Astrocyte of the spinal cord (primary cell): ENCODE data around the gene TFF1.

ENCODE experiments used
- DNase-seq: peaks from one replicate; pipeline ENCODE4 v3.0.0; 2011; ENCODE audit warnings: low read depth, low spot score
- H3K4me3 ChIP-seq: 2 replicates; pipeline ENCODE4 v1.5.1; 2011; ENCODE audit warnings: low read depth, mild to moderate bottlenecking, low read length, moderate library complexity
- in situ Hi-C: cut with HindIII; loops from 2 replicates; pipeline ENCODE4 v1.10.0; 2017; ENCODE audit warnings: low sequenced_read_pairs
- TF ChIP-seq, protein P1 (sequence below): IDR thresholded peaks from 2 replicates; pipeline ENCODE4 v1.5.1; 2012; ENCODE audit warnings: low read depth, mild to moderate bottlenecking, low read length, inconsistent platforms

The TFF1 gene

GRCh38 chr21:42337830-42338728, 28.3 kb downstream of the TFF1 start:
- in situ Hi-C loops = no loop called here
- DNase-seq = peak; percentile 29
- H3K4me3 ChIP-seq = no peak overlapping the region
- TF ChIP-seq, protein P1, sequence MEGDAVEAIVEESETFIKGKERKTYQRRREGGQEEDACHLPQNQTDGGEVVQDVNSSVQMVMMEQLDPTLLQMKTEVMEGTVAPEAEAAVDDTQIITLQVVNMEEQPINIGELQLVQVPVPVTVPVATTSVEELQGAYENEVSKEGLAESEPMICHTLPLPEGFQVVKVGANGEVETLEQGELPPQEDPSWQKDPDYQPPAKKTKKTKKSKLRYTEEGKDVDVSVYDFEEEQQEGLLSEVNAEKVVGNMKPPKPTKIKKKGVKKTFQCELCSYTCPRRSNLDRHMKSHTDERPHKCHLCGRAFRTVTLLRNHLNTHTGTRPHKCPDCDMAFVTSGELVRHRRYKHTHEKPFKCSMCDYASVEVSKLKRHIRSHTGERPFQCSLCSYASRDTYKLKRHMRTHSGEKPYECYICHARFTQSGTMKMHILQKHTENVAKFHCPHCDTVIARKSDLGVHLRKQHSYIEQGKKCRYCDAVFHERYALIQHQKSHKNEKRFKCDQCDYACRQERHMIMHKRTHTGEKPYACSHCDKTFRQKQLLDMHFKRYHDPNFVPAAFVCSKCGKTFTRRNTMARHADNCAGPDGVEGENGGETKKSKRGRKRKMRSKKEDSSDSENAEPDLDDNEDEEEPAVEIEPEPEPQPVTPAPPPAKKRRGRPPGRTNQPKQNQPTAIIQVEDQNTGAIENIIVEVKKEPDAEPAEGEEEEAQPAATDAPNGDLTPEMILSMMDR = peak; percentile 72

DNA sequence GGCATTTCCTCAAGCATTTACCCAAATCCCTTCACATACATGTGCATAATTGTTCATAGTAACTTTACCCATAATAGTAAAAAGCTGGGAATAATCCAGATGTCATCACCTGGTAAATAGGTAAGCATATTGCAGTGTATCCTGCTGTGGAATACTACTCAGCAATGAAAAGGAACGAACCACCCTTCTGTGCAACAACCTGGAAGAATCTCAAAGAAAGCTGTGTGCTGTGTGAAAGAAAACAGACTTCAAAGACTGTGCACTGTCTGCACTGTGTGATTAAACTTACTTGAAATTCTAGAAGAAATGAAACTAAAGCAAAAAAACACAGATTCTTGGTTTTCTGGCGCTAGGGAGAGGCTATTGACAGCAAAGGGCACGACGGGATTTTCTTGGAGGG, 29.1 kb downstream of the TFF1 start:
- TF ChIP-seq, protein P1 = no peak
- in situ Hi-C loops = no loop called here
- H3K4me3 ChIP-seq = no peak overlapping the region
- DNase-seq = no peak

GRCh38 chr21:42336054-42336453, 30.3 kb downstream of the TFF1 start:
- TF ChIP-seq, protein P1 = no peak
- no peak for DNase-seq
- in situ Hi-C loops = no loop called here
- H3K4me3 ChIP-seq = no peak overlapping the region

DNA sequence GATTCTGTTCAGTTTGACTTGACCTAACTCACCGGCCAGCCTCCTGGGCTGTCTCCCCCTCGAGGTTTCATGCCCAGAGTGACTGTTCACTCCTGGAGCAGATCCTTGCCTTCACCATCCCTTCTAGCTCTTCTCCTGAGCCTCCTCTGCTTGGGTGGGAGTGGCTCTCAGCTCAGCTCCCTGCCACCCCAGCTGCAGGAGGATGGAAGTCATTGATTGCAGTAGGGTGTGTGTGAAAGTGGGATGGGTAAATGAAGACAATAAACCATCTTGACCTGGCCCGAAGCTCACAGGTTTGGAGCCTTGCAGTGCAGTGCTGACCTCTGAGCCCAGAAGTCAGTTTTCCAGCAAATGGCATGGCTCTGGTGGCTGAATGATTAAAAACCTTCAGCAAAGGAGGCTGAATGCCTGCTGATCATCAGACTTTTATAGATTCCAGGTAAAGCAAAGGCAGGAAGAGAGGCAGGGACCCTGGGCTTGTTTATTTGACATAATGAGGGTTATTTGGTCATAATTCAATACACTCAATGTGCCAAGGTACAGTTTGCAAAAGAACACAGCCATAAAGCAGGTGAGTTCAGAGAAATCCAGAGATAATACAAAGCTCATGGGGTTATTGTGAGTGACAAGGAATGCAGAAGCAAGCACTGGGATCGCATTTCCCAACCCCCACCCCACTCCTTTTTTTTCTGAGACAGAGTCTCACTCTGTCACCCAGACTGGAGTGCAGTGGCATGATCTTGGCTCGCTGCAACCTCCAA, 33.6 kb downstream of the TFF1 start:
- TF ChIP-seq, protein P1 = no peak
- DNase-seq = no peak
- H3K4me3 ChIP-seq = no peak overlapping the region
- in situ Hi-C loops = no loop called here

DNA sequence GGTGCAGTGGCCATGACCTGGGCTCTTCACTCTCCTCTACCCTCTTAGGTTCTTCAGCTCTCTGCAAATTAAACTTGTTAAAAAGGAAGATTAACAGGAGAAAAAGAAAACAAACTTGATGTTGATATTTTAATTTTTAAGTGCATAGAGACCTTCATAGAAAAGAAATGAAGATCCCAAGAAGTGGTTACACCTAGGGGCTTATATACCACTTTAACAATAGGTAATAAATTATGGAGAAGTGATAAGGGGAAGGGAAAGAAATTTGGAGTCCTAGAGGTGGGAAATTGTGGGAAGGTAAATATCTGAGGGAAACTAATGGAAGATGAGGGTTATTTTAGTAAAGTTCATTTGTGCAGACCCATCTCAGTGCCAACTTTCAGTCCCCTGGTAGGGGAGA, 34.7 kb downstream of the TFF1 start:
- H3K4me3 ChIP-seq = no peak overlapping the region
- DNase-seq = no peak
- in situ Hi-C loops = no loop called here
- TF ChIP-seq, protein P1 = no peak

GRCh38 chr21:42330380-42331371, 35.7 kb downstream of the TFF1 start:
- no peak for DNase-seq
- TF ChIP-seq, protein P1 = no peak
- in situ Hi-C loops = no loop called here
- no peak overlapping the region for H3K4me3 ChIP-seq
